Measurements from ENCODE around the gene VIT. TPM values are rescaled to one million over a fixed set of nuclear protein-coding genes. Genes with fewer than 3 reads are reported as not detected.

VIT gene
- total RNA-seq, 1 experiment from 2014 or later: not detected

- Histone ChIP-seq H3K36me3 (ENCODE audit: low read depth) (no peaks in the 10 kb centered on the region), H3K4me2 (no peak overlapping the region), H3F3A (ENCODE audit: insufficient read depth, low read depth) (no peaks in the 10 kb centered on the region), H2AFZ (no peak overlapping the region), H3K9me3 (ENCODE audit: insufficient read depth, low read depth) (no peaks in the 10 kb centered on the region), H4K20me1 (ENCODE audit: insufficient read depth) (no peaks in the 10 kb centered on the region), H3K27ac (no peak overlapping the region), H3K4me3 (no peak overlapping the region), H3K27me3 (ENCODE audit: insufficient read depth, low read depth) (peaks cover 10% of the 10 kb centered on the region; the same call in 1 of the 2 replicates), H3K4me1 (replicated peaks; ENCODE audit: insufficient read depth) (no peaks in the 10 kb centered on the region), H3K79me2 (ENCODE audit: low read depth) (no peaks in the 10 kb centered on the region), H3K9me2 (ENCODE audit: insufficient read depth) (no peaks in the 10 kb centered on the region)
- TF ChIP-seq CTCF (conservative IDR thresholded peaks at IDR 0.05): no peak
- TF ChIP-seq EZH2 (IDR thresholded peaks at IDR 0.05; ENCODE audit: low read depth): no peak
- ChIA-PET POLR2A (ENCODE audit: unreplicated experiment) (no interaction called here), CTCF (interaction anchor here (0.6 kb wide), 1 partner anchor 16 kb away, joined by 7 read pairs; no protein-coding TSS in a partner anchor)
- no TSS peak for BruUV-seq (replicated peaks)
- no peak for DNase-seq
- intact Hi-C loops (cut with micrococcal nuclease; ENCODE audit: unreplicated experiment): no loop called here
Observed at GRCh38 chr2:36779462-36779861, 83.0 kb downstream of the VIT start.

- Histone ChIP-seq H3K4me2 (peak overlapping the region; percentile 34; the same call in 1 of the 2 replicates), H3K9me3 (ENCODE audit: insufficient read depth, low read depth) (no peaks in the 10 kb centered on the region), H3K9me2 (ENCODE audit: insufficient read depth) (no peaks in the 10 kb centered on the region), H4K20me1 (ENCODE audit: insufficient read depth) (no peaks in the 10 kb centered on the region), H3F3A (ENCODE audit: insufficient read depth, low read depth) (no peaks in the 10 kb centered on the region), H2AFZ (no peak overlapping the region), H3K27ac (no peak overlapping the region), H3K79me2 (ENCODE audit: low read depth) (no peaks in the 10 kb centered on the region), H3K36me3 (ENCODE audit: low read depth) (no peaks in the 10 kb centered on the region), H3K4me1 (replicated peaks; ENCODE audit: insufficient read depth) (no peaks in the 10 kb centered on the region), H3K27me3 (ENCODE audit: insufficient read depth, low read depth) (peaks cover 10% of the 10 kb centered on the region; the same call in 1 of the 2 replicates), H3K4me3 (no peak overlapping the region)
- intact Hi-C loops (cut with micrococcal nuclease; ENCODE audit: unreplicated experiment): loop anchor here (10.0 kb wide), 3 partner anchors 106 to 1114 kb away; no protein-coding TSS in a partner anchor
- TF ChIP-seq EZH2 (IDR thresholded peaks at IDR 0.05; ENCODE audit: low read depth) (no peak), CTCF (conservative IDR thresholded peaks at IDR 0.05) (peak; percentile 92)
- CTCF ChIA-PET: no interaction called here
- peak; percentile 14 to 49 for DNase-seq
- no TSS peak for BruUV-seq (replicated peaks)
- POLR2A ChIA-PET (ENCODE audit: unreplicated experiment): interaction anchor here (0.7 kb wide), 2 partner anchors 62 to 1280 kb away, joined by 7 to 16 read pairs; no protein-coding TSS in a partner anchor
Observed at GRCh38 chr2:36780231-36780839, 83.8 kb downstream of the VIT start.

GRCh38 chr2:36781907-36782720, 85.6 kb downstream of the VIT start:
- H2AFZ ChIP-seq: no peak overlapping the region

More at GRCh38 chr2:36781907-36782720, 85.6 kb downstream of the VIT start:
- no peak for DNase-seq
- Histone ChIP-seq H3K79me2 (ENCODE audit: low read depth) (no peaks in the 10 kb centered on the region), H3F3A (ENCODE audit: insufficient read depth, low read depth) (no peaks in the 10 kb centered on the region), H3K27me3 (ENCODE audit: insufficient read depth, low read depth) (peaks cover 10% of the 10 kb centered on the region; the same call in 1 of the 2 replicates), H3K4me3 (no peak overlapping the region), H3K36me3 (ENCODE audit: low read depth) (no peaks in the 10 kb centered on the region), H3K4me2 (no peak overlapping the region), H3K9me2 (ENCODE audit: insufficient read depth) (no peaks in the 10 kb centered on the region), H3K4me1 (replicated peaks; ENCODE audit: insufficient read depth) (no peaks in the 10 kb centered on the region), H4K20me1 (ENCODE audit: insufficient read depth) (no peaks in the 10 kb centered on the region), H3K27ac (no peak overlapping the region), H3K9me3 (ENCODE audit: insufficient read depth, low read depth) (no peaks in the 10 kb centered on the region)
- intact Hi-C loops (cut with micrococcal nuclease; ENCODE audit: unreplicated experiment): loop anchor here (10.0 kb wide), 3 partner anchors 107 to 1113 kb away; no protein-coding TSS in a partner anchor
- TF ChIP-seq CTCF (conservative IDR thresholded peaks at IDR 0.05) (no peak), EZH2 (IDR thresholded peaks at IDR 0.05; ENCODE audit: low read depth) (no peak)
- ChIA-PET CTCF (interaction anchor here (0.7 to 1.0 kb wide), 2 partner anchors 85 to 118 kb away, joined by 3 to 4 read pairs; no protein-coding TSS in a partner anchor), POLR2A (ENCODE audit: unreplicated experiment) (no interaction called here)
- BruUV-seq (replicated peaks): no TSS peak
